ENCODE data around the gene OVCH1.

- TF ChIP-seq CTCF (IDR thresholded peaks at IDR 0.05 in 8 of 11, conservative IDR thresholded peaks at IDR 0.05 in 3 of 11), result no peak
- no peak for TF ChIP-seq POLR2AphosphoS5 (IDR thresholded peaks at IDR 0.05)
- TF ChIP-seq POLR2A (IDR thresholded peaks at IDR 0.05), result no peak
Observed at GRCh38 chr12:29509503-29509902, 12.0 kb upstream of the OVCH1 start.

Data from spleen (tissue), 7 donors.